Measurements from ENCODE around the gene LRRC43. TPM values are rescaled to one million over a fixed set of nuclear protein-coding genes. Genes with fewer than 3 reads are reported as not detected.

The LRRC43 gene
- total RNA-seq, 2 donors from 2014 or later, result 2.3 TPM; not detected in 1

GRCh38 chr12:122195405-122195804 is 12.5 kb downstream of the LRRC43 start:
- Histone ChIP-seq H3K4me1 (no peaks in the 10 kb centered on the region), H3K4me3 (no peak overlapping the region), H3K36me3 (replicated peaks in 1 of 2; ENCODE audit: insufficient read depth in 1 of 2, low read depth in 2 of 2) (no peaks in the 10 kb centered on the region), H3K27ac (no peak overlapping the region), H3K9me3 (no peaks in the 10 kb centered on the region), H3K27me3 (peaks cover 0 to 5% of the 10 kb centered on the region in 2 donors)
- intact Hi-C loops (cut with DNase I), result loop anchor here (10.0 kb wide), 1 partner anchor 271 kb away; no protein-coding TSS in a partner anchor
- ATAC-seq (no peak), DNase-seq (no peak)
- TF ChIP-seq CTCF (IDR thresholded peaks at IDR 0.05), result no peak
- TF ChIP-seq POLR2A (IDR thresholded peaks at IDR 0.05), result no peak
- WGBS, 2 donors, result 74 to 85% methylated on average over 4 of the region's 4 CpGs

GRCh38 chr12:122197612-122197966 is 14.7 kb downstream of the LRRC43 start:
- TF ChIP-seq POLR2A (IDR thresholded peaks at IDR 0.05) (no peak), CTCF (IDR thresholded peaks at IDR 0.05) (no peak)
- H3K9me3 ChIP-seq, result no peaks in the 10 kb centered on the region
- H3K4me1 ChIP-seq, result peaks cover 1% of the 10 kb centered on the region
- DNase-seq, result no peak
- intact Hi-C loops (cut with DNase I), result loop anchor here (10.0 kb wide), 1 partner anchor 273 kb away; no protein-coding TSS in a partner anchor
- 64 to 69% methylated on average over 1 of the region's 1 CpG for WGBS, 2 donors
- H3K4me3 ChIP-seq, result no peak overlapping the region
- no peak for ATAC-seq
- H3K36me3 ChIP-seq (replicated peaks in 1 of 2; ENCODE audit: insufficient read depth in 1 of 2, low read depth in 2 of 2), result no peaks in the 10 kb centered on the region
- H3K27me3 ChIP-seq, result peaks cover 0 to 16% of the 10 kb centered on the region in 2 donors
- no peak overlapping the region for H3K27ac ChIP-seq

DNA sequence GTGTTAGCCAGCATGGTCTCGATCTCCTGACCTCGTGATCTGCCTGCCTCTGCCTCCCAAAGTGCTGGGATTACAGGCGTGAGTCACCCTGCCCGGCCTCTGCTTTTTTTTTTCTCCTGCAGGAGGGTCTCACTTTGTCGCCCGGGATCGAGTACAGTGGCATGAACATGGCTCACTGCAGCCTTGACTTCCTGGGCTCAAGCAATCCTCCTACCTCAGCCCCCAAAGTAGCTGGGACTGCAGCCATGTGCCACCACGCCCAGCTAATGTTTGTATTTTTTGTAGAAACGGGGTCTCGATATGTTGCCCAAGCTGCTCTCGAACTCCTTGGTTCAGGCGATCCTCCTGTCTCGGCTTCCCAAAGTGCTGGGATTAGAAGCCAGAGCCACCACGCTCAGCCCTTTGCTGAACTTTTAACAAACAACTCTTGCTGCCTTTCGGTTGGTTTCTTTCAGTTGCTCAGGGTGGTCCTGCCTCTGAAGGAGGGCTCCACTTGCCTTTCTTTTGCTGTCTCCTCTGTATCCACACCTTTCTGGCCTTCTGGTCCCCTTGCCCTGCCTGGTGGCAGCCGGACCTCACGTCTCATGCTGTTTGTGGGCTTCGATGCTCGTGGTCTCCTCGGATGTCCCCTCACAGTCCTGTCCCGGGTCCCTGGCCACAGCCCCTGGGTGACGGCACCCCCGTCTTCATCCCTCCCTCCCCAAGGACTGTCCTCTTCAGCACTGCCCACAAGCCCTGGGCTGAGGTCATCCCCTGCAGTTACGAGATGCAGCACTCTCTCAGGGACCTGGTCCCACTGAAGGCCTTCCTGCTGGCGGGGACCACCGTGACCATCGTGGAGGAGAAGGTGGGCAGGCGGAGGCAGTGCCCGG is 16.8 kb downstream of the LRRC43 start:
- DNase-seq, result no peak
- intact Hi-C loops (cut with DNase I), result loop anchor here (10.0 kb wide), 1 partner anchor 275 kb away; no protein-coding TSS in a partner anchor
- no peak for ATAC-seq
- no peak overlapping the region for H3K4me3 ChIP-seq
- TF ChIP-seq POLR2A (IDR thresholded peaks at IDR 0.05) (no peak), CTCF (IDR thresholded peaks at IDR 0.05) (no peak)
- no peak overlapping the region for H3K27ac ChIP-seq
- 82 to 83% methylated on average over 24 to 29 of the region's 29 CpGs for WGBS, 2 donors
- peaks cover 0 to 24% of the 10 kb centered on the region in 2 donors for H3K27me3 ChIP-seq
- H3K4me1 ChIP-seq, result peaks cover 21% of the 10 kb centered on the region
- no peaks in the 10 kb centered on the region for H3K9me3 ChIP-seq
- H3K36me3 ChIP-seq (replicated peaks in 1 of 2; ENCODE audit: insufficient read depth in 1 of 2, low read depth in 2 of 2), result no peaks in the 10 kb centered on the region

- intact Hi-C loops (cut with DNase I), result no loop called here
- no peak for ATAC-seq
- Histone ChIP-seq H3K36me3 (replicated peaks in 1 of 2; ENCODE audit: insufficient read depth in 1 of 2, low read depth in 2 of 2) (no peaks in the 10 kb centered on the region), H3K27ac (no peak overlapping the region), H3K27me3 (peaks cover 0 to 24% of the 10 kb centered on the region in 2 donors), H3K4me1 (peaks cover 21% of the 10 kb centered on the region), H3K9me3 (no peaks in the 10 kb centered on the region), H3K4me3 (no peak overlapping the region)
- WGBS, 2 donors, result 66 to 70% methylated on average over 11 to 20 of the region's 24 CpGs
- no peak for DNase-seq
- TF ChIP-seq POLR2A (IDR thresholded peaks at IDR 0.05) (no peak), CTCF (IDR thresholded peaks at IDR 0.05) (no peak)
Observed at GRCh38 chr12:122200541-122201175, 17.7 kb downstream of the LRRC43 start.
